ENCODE measurements around the gene KICS2. TPM values are rescaled to one million over a fixed set of nuclear protein-coding genes. Genes with fewer than 3 reads are reported as not detected.
A peak's percentile ranks its signal among the peaks of the same experiment; 100 is the strongest.

Gene KICS2
- total RNA-seq, 2 donors from 2014 or later, result 7.0 to 50.4 TPM

DNA sequence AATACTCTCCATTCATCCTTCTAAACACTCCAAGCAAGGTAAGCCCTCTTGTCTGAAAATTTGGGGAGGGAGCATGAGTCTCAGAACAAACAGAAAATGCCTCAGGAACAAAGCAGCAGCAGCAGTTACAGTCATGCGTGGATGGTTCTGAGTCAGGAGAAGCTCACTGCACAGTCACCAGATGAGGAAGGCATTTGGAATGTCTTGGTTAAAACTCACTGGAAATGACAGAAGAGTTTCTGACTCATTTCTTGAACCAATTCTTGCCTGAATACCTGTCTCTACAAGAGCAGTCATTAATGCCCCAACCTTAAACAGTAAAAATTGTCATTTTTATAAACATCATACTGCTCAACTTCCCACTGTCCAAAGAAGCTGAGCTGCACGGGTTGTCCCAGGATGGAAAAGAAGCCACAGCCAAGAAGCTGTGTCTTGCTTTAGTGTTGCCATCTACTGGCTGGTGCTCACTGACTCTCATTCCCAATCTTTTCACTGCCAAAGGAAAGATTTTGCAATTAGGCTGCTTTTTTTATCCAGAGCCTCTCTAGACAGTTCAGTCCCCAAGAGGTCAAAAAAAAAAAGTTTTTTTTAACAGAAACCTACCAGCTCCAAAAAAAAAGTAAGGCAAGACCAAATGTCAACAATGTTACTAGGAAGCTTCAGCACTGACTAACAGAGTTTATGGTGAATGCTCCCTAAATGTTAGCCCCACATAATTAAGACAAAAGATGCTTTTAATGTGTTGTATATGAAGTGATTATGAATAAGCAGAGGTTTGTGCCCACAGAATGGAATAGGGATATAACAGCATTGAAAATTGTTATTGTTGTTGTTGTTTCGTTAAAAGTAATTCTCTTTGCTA is 40.4 kb downstream of the KICS2 start:
- ATAC-seq (peak; percentile 85), DNase-seq (peak; percentile 57 to 75 (median 62))
- TF ChIP-seq, protein P1, sequence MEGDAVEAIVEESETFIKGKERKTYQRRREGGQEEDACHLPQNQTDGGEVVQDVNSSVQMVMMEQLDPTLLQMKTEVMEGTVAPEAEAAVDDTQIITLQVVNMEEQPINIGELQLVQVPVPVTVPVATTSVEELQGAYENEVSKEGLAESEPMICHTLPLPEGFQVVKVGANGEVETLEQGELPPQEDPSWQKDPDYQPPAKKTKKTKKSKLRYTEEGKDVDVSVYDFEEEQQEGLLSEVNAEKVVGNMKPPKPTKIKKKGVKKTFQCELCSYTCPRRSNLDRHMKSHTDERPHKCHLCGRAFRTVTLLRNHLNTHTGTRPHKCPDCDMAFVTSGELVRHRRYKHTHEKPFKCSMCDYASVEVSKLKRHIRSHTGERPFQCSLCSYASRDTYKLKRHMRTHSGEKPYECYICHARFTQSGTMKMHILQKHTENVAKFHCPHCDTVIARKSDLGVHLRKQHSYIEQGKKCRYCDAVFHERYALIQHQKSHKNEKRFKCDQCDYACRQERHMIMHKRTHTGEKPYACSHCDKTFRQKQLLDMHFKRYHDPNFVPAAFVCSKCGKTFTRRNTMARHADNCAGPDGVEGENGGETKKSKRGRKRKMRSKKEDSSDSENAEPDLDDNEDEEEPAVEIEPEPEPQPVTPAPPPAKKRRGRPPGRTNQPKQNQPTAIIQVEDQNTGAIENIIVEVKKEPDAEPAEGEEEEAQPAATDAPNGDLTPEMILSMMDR (IDR thresholded peaks at IDR 0.05), result peak; percentile 23 to 89 (median 76)
- TF ChIP-seq POLR2A (IDR thresholded peaks at IDR 0.05), result no peak
- no peaks in the 10 kb centered on the region for H3K9me3 ChIP-seq
- no peaks in the 10 kb centered on the region for H3K4me1 ChIP-seq
- peak overlapping the region in 1 of 4 donors; percentile 10 for H3K27ac ChIP-seq
- intact Hi-C loops (cut with DNase I), result loop anchor here (10.0 kb wide), 1 partner anchor 347 kb away; no protein-coding TSS in a partner anchor
- no peaks in the 10 kb centered on the region for H3K36me3 ChIP-seq (replicated peaks in 1 of 2; ENCODE audit: insufficient read depth in 1 of 2, low read depth in 2 of 2)
- no peaks in the 10 kb centered on the region for H3K27me3 ChIP-seq
- WGBS, 2 donors, result 30 to 41% methylated on average over 3 of the region's 3 CpGs
- H3K4me3 ChIP-seq, result no peak overlapping the region

DNA sequence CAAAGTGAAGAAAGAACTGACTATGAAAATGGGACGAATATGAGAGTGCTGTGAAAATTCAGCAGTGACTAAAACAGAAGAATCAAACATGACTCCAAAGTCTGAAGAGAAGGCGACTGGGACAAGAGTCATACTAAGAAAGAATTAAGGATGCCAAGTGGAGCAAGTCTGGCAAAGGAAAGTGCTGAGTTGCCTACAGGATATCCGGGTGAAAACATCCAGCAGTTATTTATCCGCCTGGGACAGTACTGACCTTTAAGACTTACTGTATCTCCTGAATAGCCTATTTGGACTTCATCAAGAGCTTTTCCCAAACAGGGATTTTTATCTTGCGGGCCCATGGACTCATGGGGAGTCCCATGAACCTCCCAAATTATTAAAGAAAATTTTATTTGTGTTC is 41.1 kb downstream of the KICS2 start:
- intact Hi-C loops (cut with DNase I), result loop anchor here (10.0 kb wide), 1 partner anchor 346 kb away; no protein-coding TSS in a partner anchor
- WGBS, 2 donors, result 76 to 78% methylated on average over 5 of the region's 5 CpGs
- Histone ChIP-seq H3K9me3 (no peaks in the 10 kb centered on the region), H3K4me1 (no peaks in the 10 kb centered on the region), H3K27ac (peak overlapping the region in 1 of 4 donors; percentile 10), H3K27me3 (no peaks in the 10 kb centered on the region), H3K36me3 (replicated peaks in 1 of 2; ENCODE audit: insufficient read depth in 1 of 2, low read depth in 2 of 2) (no peaks in the 10 kb centered on the region), H3K4me3 (no peak overlapping the region)
- ATAC-seq (peak; percentile 34), DNase-seq (peak in 1 of 4 donors; percentile 32)
- TF ChIP-seq, protein P1 (IDR thresholded peaks at IDR 0.05), result no peak

GRCh38 chr12:64178122-64178521 is 44.0 kb downstream of the KICS2 start:
- no peaks in the 10 kb centered on the region for H3K9me3 ChIP-seq
- TF ChIP-seq, protein P1 (IDR thresholded peaks at IDR 0.05), result no peak
- no peak for TF ChIP-seq POLR2A (IDR thresholded peaks at IDR 0.05)
- no peaks in the 10 kb centered on the region for H3K36me3 ChIP-seq (replicated peaks in 1 of 2; ENCODE audit: insufficient read depth in 1 of 2, low read depth in 2 of 2)
- no peak overlapping the region for H3K27ac ChIP-seq
- no peak for ATAC-seq
- H3K4me1 ChIP-seq, result no peaks in the 10 kb centered on the region
- no peak overlapping the region for H3K4me3 ChIP-seq
- no peaks in the 10 kb centered on the region for H3K27me3 ChIP-seq
- DNase-seq, result no peak
- 54 to 55% methylated on average over 1 of the region's 1 CpG for WGBS, 2 donors
- intact Hi-C loops (cut with DNase I), result no loop called here

- H3K36me3 ChIP-seq (replicated peaks in 1 of 2; ENCODE audit: insufficient read depth in 1 of 2, low read depth in 2 of 2), result no peaks in the 10 kb centered on the region
- TF ChIP-seq, protein P1 (IDR thresholded peaks at IDR 0.05), result no peak
- TF ChIP-seq POLR2A (IDR thresholded peaks at IDR 0.05), result no peak
- intact Hi-C loops (cut with DNase I), result no loop called here
- no peaks in the 10 kb centered on the region for H3K27me3 ChIP-seq
- no peak overlapping the region for H3K27ac ChIP-seq
- 78 to 81% methylated on average over 7 of the region's 7 CpGs for WGBS, 2 donors
- no peak for ATAC-seq
- H3K4me3 ChIP-seq, result no peak overlapping the region
- no peak for DNase-seq
- no peaks in the 10 kb centered on the region for H3K4me1 ChIP-seq
- H3K9me3 ChIP-seq, result no peaks in the 10 kb centered on the region
Measured at GRCh38 chr12:64177001-64177400, 45.1 kb downstream of the KICS2 start.
